ENCODE data around the gene MYBPC3. TPM values are rescaled to one million over a fixed set of nuclear protein-coding genes. Genes with fewer than 3 reads are reported as not detected.

Gene MYBPC3
- total RNA-seq, 1 donor from 2014 or later = not detected

DNA sequence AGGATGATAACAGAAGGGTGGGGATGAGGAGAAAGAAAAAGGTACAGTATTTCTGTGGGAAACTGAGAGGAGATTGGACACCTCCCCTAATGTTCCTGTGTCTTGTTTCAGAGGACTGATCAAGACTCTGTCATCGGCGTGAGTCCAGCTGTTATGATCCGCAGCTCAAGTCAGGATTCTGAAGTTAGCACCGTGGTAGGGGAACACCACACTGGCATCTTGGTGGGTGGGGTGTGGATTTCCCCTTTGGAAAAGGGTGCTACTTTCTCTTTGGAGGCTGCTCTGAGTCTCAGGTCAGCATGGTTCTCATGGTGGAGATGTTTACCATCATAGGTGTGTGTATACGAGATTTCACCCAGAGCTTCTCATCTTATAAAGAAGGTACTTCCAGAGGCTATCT lies 57.1 kb downstream of the MYBPC3 start:
- H3K9me3 ChIP-seq = peaks cover 6 to 14% of the 10 kb centered on the region in 2 donors
- H3K27me3 ChIP-seq = no peaks in the 10 kb centered on the region
- DNase-seq (ENCODE audit: low spot score in 2 of 2) = no peak
- no peak overlapping the region for H3K4me3 ChIP-seq
- peaks cover 73 to 98% of the 10 kb centered on the region in 2 donors for H3K36me3 ChIP-seq
- TF ChIP-seq, protein P1, sequence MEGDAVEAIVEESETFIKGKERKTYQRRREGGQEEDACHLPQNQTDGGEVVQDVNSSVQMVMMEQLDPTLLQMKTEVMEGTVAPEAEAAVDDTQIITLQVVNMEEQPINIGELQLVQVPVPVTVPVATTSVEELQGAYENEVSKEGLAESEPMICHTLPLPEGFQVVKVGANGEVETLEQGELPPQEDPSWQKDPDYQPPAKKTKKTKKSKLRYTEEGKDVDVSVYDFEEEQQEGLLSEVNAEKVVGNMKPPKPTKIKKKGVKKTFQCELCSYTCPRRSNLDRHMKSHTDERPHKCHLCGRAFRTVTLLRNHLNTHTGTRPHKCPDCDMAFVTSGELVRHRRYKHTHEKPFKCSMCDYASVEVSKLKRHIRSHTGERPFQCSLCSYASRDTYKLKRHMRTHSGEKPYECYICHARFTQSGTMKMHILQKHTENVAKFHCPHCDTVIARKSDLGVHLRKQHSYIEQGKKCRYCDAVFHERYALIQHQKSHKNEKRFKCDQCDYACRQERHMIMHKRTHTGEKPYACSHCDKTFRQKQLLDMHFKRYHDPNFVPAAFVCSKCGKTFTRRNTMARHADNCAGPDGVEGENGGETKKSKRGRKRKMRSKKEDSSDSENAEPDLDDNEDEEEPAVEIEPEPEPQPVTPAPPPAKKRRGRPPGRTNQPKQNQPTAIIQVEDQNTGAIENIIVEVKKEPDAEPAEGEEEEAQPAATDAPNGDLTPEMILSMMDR (IDR thresholded peaks at IDR 0.05) = no peak
- intact Hi-C loops (cut with DNase I) = no loop called here
- no peaks in the 10 kb centered on the region for H3K4me1 ChIP-seq
- H3K27ac ChIP-seq = no peak overlapping the region

DNA sequence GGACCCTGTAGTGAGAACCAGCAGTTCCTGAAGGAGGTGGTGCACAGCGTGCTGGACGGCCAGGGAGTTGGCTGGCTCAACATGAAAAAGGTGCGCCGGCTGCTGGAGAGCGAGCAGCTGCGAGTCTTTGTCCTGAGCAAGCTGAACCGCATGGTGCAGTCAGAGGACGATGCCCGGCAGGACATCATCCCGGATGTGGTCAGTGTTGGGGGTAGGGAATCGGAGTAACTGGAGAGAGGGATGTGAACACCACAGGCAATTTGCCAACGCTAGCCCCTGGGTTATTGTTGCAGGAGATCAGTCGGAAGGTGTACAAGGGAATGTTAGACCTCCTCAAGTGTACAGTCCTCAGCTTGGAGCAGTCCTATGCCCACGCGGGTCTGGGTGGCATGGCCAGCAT lies 62.6 kb downstream of the MYBPC3 start:
- intact Hi-C loops (cut with DNase I) = no loop called here
- H3K9me3 ChIP-seq = no peaks in the 10 kb centered on the region
- H3K4me1 ChIP-seq = no peaks in the 10 kb centered on the region
- no peaks in the 10 kb centered on the region for H3K27me3 ChIP-seq
- H3K36me3 ChIP-seq = peaks cover 77 to 99% of the 10 kb centered on the region in 2 donors
- TF ChIP-seq, protein P1 (IDR thresholded peaks at IDR 0.05) = no peak
- H3K27ac ChIP-seq = no peak overlapping the region
- no peak overlapping the region for H3K4me3 ChIP-seq
- peak in 1 of 2 donors; percentile 52 for DNase-seq (ENCODE audit: low spot score in 2 of 2)

DNA sequence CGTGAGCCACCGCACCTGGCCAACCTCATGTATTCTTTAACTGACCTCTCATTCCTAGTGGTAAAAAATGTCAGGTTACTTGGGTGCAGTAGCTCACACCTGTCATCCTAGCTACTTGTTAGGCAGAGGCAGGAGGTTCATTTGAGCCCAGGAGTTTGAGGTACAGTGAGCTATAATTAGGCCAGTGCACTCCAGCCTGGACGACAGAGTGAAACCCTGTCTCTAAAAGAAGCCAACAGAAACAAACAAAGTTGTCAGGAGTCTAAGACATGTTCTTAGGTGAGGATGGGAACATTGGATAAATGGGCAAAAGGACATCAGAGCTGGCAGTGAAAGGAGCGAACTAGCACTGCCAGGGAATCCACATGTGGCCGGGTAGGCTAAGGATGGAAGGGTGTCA lies 64.4 kb downstream of the MYBPC3 start:
- no peaks in the 10 kb centered on the region for H3K4me1 ChIP-seq
- no peak overlapping the region for H3K4me3 ChIP-seq
- DNase-seq (ENCODE audit: low spot score in 2 of 2) = no peak
- H3K27ac ChIP-seq = no peak overlapping the region
- TF ChIP-seq, protein P1 (IDR thresholded peaks at IDR 0.05) = no peak
- H3K9me3 ChIP-seq = no peaks in the 10 kb centered on the region
- peaks cover 79 to 99% of the 10 kb centered on the region in 2 donors for H3K36me3 ChIP-seq
- no peaks in the 10 kb centered on the region for H3K27me3 ChIP-seq
- intact Hi-C loops (cut with DNase I) = no loop called here

DNA sequence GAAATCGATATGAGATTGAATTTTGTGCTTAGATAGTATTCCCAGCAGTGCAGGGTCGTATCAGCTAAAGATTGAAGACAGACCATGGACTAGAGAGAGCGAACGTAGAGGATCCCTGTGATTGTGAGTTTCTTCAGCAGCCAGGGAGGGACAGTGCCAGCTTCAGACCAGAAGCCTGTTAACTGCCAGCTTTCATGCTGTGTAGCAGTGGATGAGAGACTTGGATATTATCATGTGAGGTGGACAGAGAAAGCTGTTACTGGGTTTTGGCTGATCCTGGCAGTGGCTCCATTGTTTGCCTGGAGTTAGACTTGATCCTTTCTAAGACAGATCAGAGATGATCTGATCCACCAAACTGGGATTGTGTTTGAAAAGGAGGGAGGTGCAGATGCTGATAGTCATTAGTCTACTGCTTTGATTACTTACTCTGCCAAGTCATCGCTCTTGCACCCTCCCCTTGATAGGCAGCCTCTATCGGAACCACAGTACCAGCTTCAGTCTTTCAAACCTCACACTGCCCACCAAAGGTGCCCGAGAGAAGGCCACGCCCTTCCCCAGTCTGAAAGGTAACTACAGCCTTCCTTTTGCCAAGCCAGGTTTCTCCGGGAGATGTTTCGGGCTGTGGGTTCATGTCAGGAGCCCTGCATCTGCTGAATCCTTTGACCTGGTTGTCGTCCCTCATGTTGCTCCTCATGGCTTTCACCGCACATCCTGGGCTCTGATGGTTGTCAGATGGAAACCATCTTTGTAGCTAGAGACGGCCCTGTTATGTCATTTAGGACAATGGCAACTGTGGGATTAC lies 66.3 kb downstream of the MYBPC3 start:
- intact Hi-C loops (cut with DNase I) = no loop called here
- no peak for DNase-seq (ENCODE audit: low spot score in 2 of 2)
- no peaks in the 10 kb centered on the region for H3K4me1 ChIP-seq
- H3K4me3 ChIP-seq = no peak overlapping the region
- TF ChIP-seq, protein P1 (IDR thresholded peaks at IDR 0.05) = no peak
- H3K36me3 ChIP-seq = peaks cover 84 to 99% of the 10 kb centered on the region in 2 donors
- H3K27me3 ChIP-seq = no peaks in the 10 kb centered on the region
- H3K27ac ChIP-seq = no peak overlapping the region
- H3K9me3 ChIP-seq = no peaks in the 10 kb centered on the region

DNA sequence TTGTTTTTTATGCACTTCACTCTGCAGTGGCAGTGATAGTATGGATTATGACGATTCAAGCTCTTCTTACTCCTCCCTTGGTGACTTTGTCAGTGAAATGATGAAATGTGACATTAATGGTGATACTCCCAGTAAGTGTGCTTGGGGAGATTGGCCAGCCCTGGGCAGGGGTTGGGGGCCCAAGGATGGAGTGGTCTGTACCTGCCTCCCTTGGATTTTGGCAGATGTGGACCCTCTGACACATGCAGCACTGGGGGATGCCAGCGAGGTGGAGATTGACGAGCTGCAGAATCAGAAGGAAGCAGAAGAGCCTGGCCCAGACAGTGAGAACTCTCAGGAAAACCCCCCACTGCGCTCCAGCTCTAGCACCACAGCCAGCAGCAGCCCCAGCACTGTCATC lies 68.4 kb downstream of the MYBPC3 start:
- intact Hi-C loops (cut with DNase I) = no loop called here
- Histone ChIP-seq H3K27me3 (no peaks in the 10 kb centered on the region), H3K4me1 (no peaks in the 10 kb centered on the region), H3K27ac (no peak overlapping the region), H3K36me3 (peaks cover 83 to 99% of the 10 kb centered on the region in 2 donors), H3K4me3 (no peak overlapping the region), H3K9me3 (no peaks in the 10 kb centered on the region)
- TF ChIP-seq, protein P1 (IDR thresholded peaks at IDR 0.05) = no peak
- no peak for DNase-seq (ENCODE audit: low spot score in 2 of 2)
